ENCODE data around the gene OTX1. TPM values are rescaled to one million over a fixed set of nuclear protein-coding genes. Genes with fewer than 3 reads are reported as not detected.
A peak's percentile ranks its signal among the peaks of the same experiment; 100 is the strongest.

OTX1 gene
- polyA plus RNA-seq, 1 experiment: not detected

GRCh38 chr2:63023444-63023843 is 27.2 kb upstream of the OTX1 start:
- no peaks in the 10 kb centered on the region for H3K9me3 ChIP-seq (ENCODE audit: control insufficient read depth, insufficient read depth, low read length)
- TF ChIP-seq CTCF (IDR thresholded peaks at IDR 0.05; ENCODE audit: low read depth, low read length): peak; percentile 40
- H3K4me3 ChIP-seq (ENCODE audit: low read depth, low read length): no peak overlapping the region
- ChIA-PET CTCF (interaction anchor here (0.5 to 2.2 kb wide), 6 partner anchors 9 to 567 kb away, joined by 4 to 8 read pairs (median 6); no protein-coding TSS in a partner anchor), POLR2A (no interaction called here)
- H3K27me3 ChIP-seq (ENCODE audit: control insufficient read depth, insufficient read depth, low read length): no peaks in the 10 kb centered on the region
- DNase-seq (ENCODE audit: low read depth, low spot score): no peak
- no peak overlapping the region for H3K27ac ChIP-seq (ENCODE audit: low read depth, low read length)

- TF ChIP-seq CTCF (IDR thresholded peaks at IDR 0.05; ENCODE audit: low read depth, low read length): no peak
- Histone ChIP-seq H3K4me3 (ENCODE audit: low read depth, low read length) (no peak overlapping the region), H3K27ac (ENCODE audit: low read depth, low read length) (no peak overlapping the region), H3K9me3 (ENCODE audit: control insufficient read depth, insufficient read depth, low read length) (no peaks in the 10 kb centered on the region), H3K27me3 (ENCODE audit: control insufficient read depth, insufficient read depth, low read length) (no peaks in the 10 kb centered on the region)
- CTCF ChIA-PET: no interaction called here
- POLR2A ChIA-PET: no interaction called here
- no peak for DNase-seq (ENCODE audit: low read depth, low spot score)
Measured at GRCh38 chr2:63027220-63027619, 23.4 kb upstream of the OTX1 start.

- Histone ChIP-seq H3K4me3 (ENCODE audit: low read depth, low read length) (no peak overlapping the region), H3K27me3 (ENCODE audit: control insufficient read depth, insufficient read depth, low read length) (no peaks in the 10 kb centered on the region), H3K27ac (ENCODE audit: low read depth, low read length) (no peak overlapping the region), H3K9me3 (ENCODE audit: control insufficient read depth, insufficient read depth, low read length) (no peaks in the 10 kb centered on the region)
- no peak for DNase-seq (ENCODE audit: low read depth, low spot score)
- no peak for TF ChIP-seq CTCF (IDR thresholded peaks at IDR 0.05; ENCODE audit: low read depth, low read length)
- ChIA-PET POLR2A (interaction anchor here (0.7 kb wide), 1 partner anchor 254 kb away, joined by 3 read pairs; no protein-coding TSS in a partner anchor), CTCF (no interaction called here)
Measured at GRCh38 chr2:63029058-63029457, 21.6 kb upstream of the OTX1 start.

- no peaks in the 10 kb centered on the region for H3K27me3 ChIP-seq (ENCODE audit: control insufficient read depth, insufficient read depth, low read length)
- no peak overlapping the region for H3K4me3 ChIP-seq (ENCODE audit: low read depth, low read length)
- no peak for DNase-seq (ENCODE audit: low read depth, low spot score)
- CTCF ChIA-PET: interaction anchor here (1.2 kb wide), 2 partner anchors 10 to 247 kb away, joined by 3 to 4 read pairs; no protein-coding TSS in a partner anchor
- H3K9me3 ChIP-seq (ENCODE audit: control insufficient read depth, insufficient read depth, low read length): no peaks in the 10 kb centered on the region
- no peak overlapping the region for H3K27ac ChIP-seq (ENCODE audit: low read depth, low read length)
- POLR2A ChIA-PET: no interaction called here
- no peak for TF ChIP-seq CTCF (IDR thresholded peaks at IDR 0.05; ENCODE audit: low read depth, low read length)
Measured at GRCh38 chr2:63034526-63034925, 16.1 kb upstream of the OTX1 start.

GRCh38 chr2:63035169-63035568 is 15.5 kb upstream of the OTX1 start:
- H3K27me3 ChIP-seq (ENCODE audit: control insufficient read depth, insufficient read depth, low read length): no peaks in the 10 kb centered on the region
- TF ChIP-seq CTCF (IDR thresholded peaks at IDR 0.05; ENCODE audit: low read depth, low read length): no peak
- DNase-seq (ENCODE audit: low read depth, low spot score): no peak
- no peak overlapping the region for H3K4me3 ChIP-seq (ENCODE audit: low read depth, low read length)
- CTCF ChIA-PET: interaction anchor here (1.2 to 1.6 kb wide), 3 partner anchors 11 to 578 kb away, joined by 3 to 5 read pairs (median 4); no protein-coding TSS in a partner anchor
- POLR2A ChIA-PET: no interaction called here
- H3K27ac ChIP-seq (ENCODE audit: low read depth, low read length): no peak overlapping the region
- H3K9me3 ChIP-seq (ENCODE audit: control insufficient read depth, insufficient read depth, low read length): no peaks in the 10 kb centered on the region
